HepG2 (cell line): ENCODE measurements around the gene HAND1. TPM values are rescaled to one million over a fixed set of nuclear protein-coding genes. Genes with fewer than 3 reads are reported as not detected.

ENCODE experiments used
- AGO1 ChIP-seq: fragments of 200-400 bp; formaldehyde crosslinking; IDR thresholded peaks from 2 replicates; pipeline ENCODE4 v1.6.1; 2017; ENCODE audit warnings: mild to moderate bottlenecking, low read depth, low read length, moderate library complexity; ENCODE audit not compliant: poor library complexity, severe bottlenecking
- HNF4A ChIP-seq: sonication (generic); formaldehyde crosslinking; IDR thresholded peaks from 2 replicates; pipeline ENCODE4 v1.4.0; 2020; ENCODE audit warnings: missing genetic modification reagents
- MBNL3 ChIP-seq: fragments of 250-450 bp; sonication (Bioruptor Pico); conservative IDR thresholded peaks from 2 replicates; pipeline ENCODE4 v1.8.0; 2022; ENCODE audit warnings: mild to moderate bottlenecking, inconsistent platforms
- MYC ChIP-seq: sonication (generic); formaldehyde crosslinking; IDR thresholded peaks from 2 replicates; pipeline ENCODE4 v1.9.0; 2021; ENCODE audit warnings: missing genetic modification reagents, borderline replicate concordance
- NCOA5 ChIP-seq: sonication (generic); formaldehyde crosslinking; IDR thresholded peaks from 2 replicates; pipeline ENCODE4 v1.4.0; 2020; ENCODE audit warnings: missing genetic modification reagents
- NRL ChIP-seq: sonication (generic); formaldehyde crosslinking; IDR thresholded peaks from 2 replicates; pipeline ENCODE4 v1.5.0; 2020; ENCODE audit warnings: missing genetic modification reagents, mild to moderate bottlenecking, moderate library complexity, borderline replicate concordance
- PHF20 ChIP-seq: sonication (generic); formaldehyde crosslinking; IDR thresholded peaks from 2 replicates; pipeline ENCODE4 v1.5.0; 2020; ENCODE audit warnings: mild to moderate bottlenecking, missing genetic modification reagents
- POLR2AphosphoS5 ChIP-seq: IDR thresholded peaks from 2 replicates; pipeline ENCODE4 v1.6.1; 2012; ENCODE audit warnings: low read depth, low read length
- RARA ChIP-seq: IDR thresholded peaks from 2 replicates; pipeline ENCODE4 v1.6.1; 2016; ENCODE audit warnings: missing genetic modification reagents, missing compliant biosample characterization
- RELA ChIP-seq: sonication (generic); formaldehyde crosslinking; IDR thresholded peaks from 2 replicates; pipeline ENCODE4 v1.4.0; 2020; ENCODE audit warnings: missing genetic modification reagents
- SATB2 ChIP-seq: sonication (generic); formaldehyde crosslinking; IDR thresholded peaks from 2 replicates; pipeline ENCODE4 v1.5.0; 2020; ENCODE audit warnings: missing genetic modification reagents
- SP5 ChIP-seq: IDR thresholded peaks from 2 replicates; pipeline ENCODE4 v1.6.1; 2016; ENCODE audit warnings: low read depth, borderline replicate concordance
- TSC22D2 ChIP-seq: sonication (generic); formaldehyde crosslinking; IDR thresholded peaks from 2 replicates; pipeline ENCODE4 v1.5.1; 2020; ENCODE audit warnings: missing genetic modification reagents, mild to moderate bottlenecking, borderline replicate concordance
- ZFP36L2 ChIP-seq: sonication (generic); formaldehyde crosslinking; IDR thresholded peaks from 2 replicates; pipeline ENCODE4 v1.4.0; 2020; ENCODE audit warnings: missing genetic modification reagents
- ZNF264 ChIP-seq: sonication (generic); formaldehyde crosslinking; IDR thresholded peaks from 2 replicates; pipeline ENCODE4 v1.4.0; 2020; ENCODE audit warnings: missing genetic modification reagents
- ZNF326 ChIP-seq: sonication (generic); formaldehyde crosslinking; IDR thresholded peaks from 2 replicates; pipeline ENCODE4 v1.4.0; 2020; ENCODE audit warnings: missing genetic modification reagents, borderline replicate concordance
- ZNF383 ChIP-seq: sonication (generic); formaldehyde crosslinking; IDR thresholded peaks from 2 replicates; pipeline ENCODE4 v1.4.0; 2020; ENCODE audit warnings: missing genetic modification reagents, mild to moderate bottlenecking, borderline replicate concordance
- ZNF550 ChIP-seq: sonication (generic); formaldehyde crosslinking; IDR thresholded peaks from 2 replicates; pipeline ENCODE4 v1.4.0; 2020; ENCODE audit warnings: mild to moderate bottlenecking, missing genetic modification reagents, borderline replicate concordance
- ZNF652 ChIP-seq: IDR thresholded peaks from 2 replicates; pipeline ENCODE4 v1.6.1; 2016; ENCODE audit warnings: low read depth, borderline replicate concordance
- ZNF672 ChIP-seq: sonication (generic); formaldehyde crosslinking; IDR thresholded peaks from 2 replicates; pipeline ENCODE4 v1.8.1; 2022; ENCODE audit warnings: missing genetic modification reagents
- ZNF720 ChIP-seq: sonication (generic); formaldehyde crosslinking; IDR thresholded peaks from 2 replicates; pipeline ENCODE4 v1.4.0; 2020; ENCODE audit warnings: missing genetic modification reagents
- ZNF724P ChIP-seq: sonication (generic); formaldehyde crosslinking; IDR thresholded peaks from 2 replicates; pipeline ENCODE4 v1.8.0; 2022; ENCODE audit warnings: missing genetic modification reagents, borderline replicate concordance
- ZNF768 ChIP-seq: sonication (generic); formaldehyde crosslinking; IDR thresholded peaks from 2 replicates; pipeline ENCODE4 v1.4.0; 2020; ENCODE audit warnings: missing genetic modification reagents
- ZSCAN25 ChIP-seq: sonication (generic); formaldehyde crosslinking; IDR thresholded peaks from 2 replicates; pipeline ENCODE4 v1.8.0; 2022; ENCODE audit warnings: mild to moderate bottlenecking, missing genetic modification reagents
- polyA plus RNA-seq, 8 experiments: library from polyadenylated mRNA; depleted of rRNA in 3 of 8; stranded (reverse) in 7 of 8; unstranded in 1 of 8; fragments of >200 nt; fragmentation: Illumina TruSeq in 4 of 8; extraction: Trizol in 4 of 8; gene quantifications; 2 replicates each; pipeline versions ENCODE4 v1.2.1 to v1.2.3, GENCODE V29; 2011 to 2016; ENCODE audit warnings: low read depth in 4 of 8, missing spikeins in 1 of 8, mixed read lengths in 1 of 8; ENCODE audit not compliant: insufficient read depth in 1 of 8
- total RNA-seq, 5 experiments: library from RNA; depleted of rRNA; stranded (reverse); fragments of >200 nt; fragmentation: Illumina TruSeq; extraction: Trizol; gene quantifications; 2 replicates each; pipeline ENCODE4 v1.2.3, GENCODE V29; 2016; ENCODE audit warnings: low read depth in 1 of 5
- TF ChIP-seq, protein P1 (sequence below): IDR thresholded peaks from 2 replicates; pipeline ENCODE4 v1.6.1; 2016
- TF ChIP-seq, protein P2 (sequence below): sonication (generic); formaldehyde crosslinking; IDR thresholded peaks from 2 replicates; pipeline ENCODE4 v1.8.0; 2022; ENCODE audit warnings: mild to moderate bottlenecking, missing genetic modification reagents, moderate library complexity
- TF ChIP-seq, protein P3 (sequence below): sonication (generic); formaldehyde crosslinking; IDR thresholded peaks from 2 replicates; pipeline ENCODE4 v1.4.0; 2020; ENCODE audit warnings: missing genetic modification reagents, mild to moderate bottlenecking, borderline replicate concordance

Gene HAND1
- total and polyA plus RNA-seq, 2 of the 13 experiments (the other 11 are each of a cell fraction or from before 2014, with no cell fraction given) = not detected

DNA sequence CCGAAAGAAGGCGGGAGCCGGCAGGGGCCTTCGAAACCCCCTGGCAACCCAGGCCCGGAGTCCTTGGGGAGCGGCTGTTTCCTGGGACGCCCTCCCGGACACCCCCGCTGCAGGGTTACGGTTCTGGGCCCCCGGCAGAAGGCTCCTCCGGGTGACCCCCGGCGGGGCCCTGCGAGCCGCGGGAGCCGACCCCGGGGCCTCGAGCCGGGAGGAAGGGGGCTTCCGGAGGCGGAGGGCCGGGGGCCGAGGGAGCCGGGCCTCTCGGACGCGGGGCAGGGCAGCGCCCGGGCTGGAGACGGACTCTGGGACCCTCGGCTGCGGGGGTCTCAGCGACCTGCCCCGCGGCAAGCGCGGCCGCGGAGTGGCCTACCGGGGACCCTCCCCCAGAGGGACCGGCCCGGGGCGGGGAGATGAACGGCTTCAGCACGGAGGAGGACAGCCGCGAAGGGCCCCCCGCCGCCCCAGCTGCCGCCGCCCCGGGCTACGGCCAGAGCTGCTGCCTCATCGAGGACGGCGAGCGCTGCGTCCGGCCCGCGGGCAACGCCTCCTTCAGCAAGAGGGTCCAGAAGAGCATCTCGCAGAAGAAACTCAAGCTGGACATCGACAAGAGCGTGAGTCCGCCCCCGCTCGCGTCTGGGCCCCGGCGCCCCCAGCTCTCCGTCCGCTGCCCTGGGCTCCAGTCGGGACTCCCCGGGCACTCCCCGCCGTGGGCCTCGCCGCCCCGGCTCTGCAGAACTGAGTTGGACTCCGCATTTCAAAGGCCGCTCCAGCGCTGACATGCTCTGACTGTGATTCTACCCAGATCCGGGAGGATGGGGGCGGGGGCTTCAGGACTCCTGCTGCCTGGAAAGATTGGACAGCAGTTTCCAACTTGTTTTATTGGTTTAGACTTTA lies 31.6 kb downstream of the HAND1 start (continued):
- TF ChIP-seq ZNF326 (CRISPR knock-in tag) (no peak), MYC (peak; percentile 18; the same call in 1 of the 2 replicates), ZNF768 (CRISPR knock-in tag) (0 out of 2 replicates have a peak, but pooled peaks have one; percentile 21), ZFP36L2 (CRISPR knock-in tag) (no peak), TSC22D2 (CRISPR knock-in tag) (no peak), ZNF550 (CRISPR knock-in tag) (no peak), HNF4A (CRISPR knock-in tag) (no peak), ZNF383 (CRISPR knock-in tag) (no peak), MBNL3 (CRISPR knock-in tag) (no peak), ZNF724P (no peak), ZSCAN25 (CRISPR knock-in tag) (no peak), ZNF652 (CRISPR knock-in tag) (no peak), AGO1 (no peak), NRL (CRISPR knock-in tag) (0 out of 2 replicates have a peak, but pooled peaks have one; percentile 60), PHF20 (CRISPR knock-in tag) (no peak), ZNF672 (CRISPR knock-in tag) (no peak), RELA (CRISPR knock-in tag) (no peak), NCOA5 (CRISPR knock-in tag) (no peak), POLR2AphosphoS5 (no peak), RARA (CRISPR knock-in tag) (no peak), ZNF264 (CRISPR knock-in tag) (no peak), ZNF720 (CRISPR knock-in tag) (no peak), SP5 (CRISPR knock-in tag) (no peak), SATB2 (CRISPR knock-in tag) (no peak)
- TF ChIP-seq, protein P1, sequence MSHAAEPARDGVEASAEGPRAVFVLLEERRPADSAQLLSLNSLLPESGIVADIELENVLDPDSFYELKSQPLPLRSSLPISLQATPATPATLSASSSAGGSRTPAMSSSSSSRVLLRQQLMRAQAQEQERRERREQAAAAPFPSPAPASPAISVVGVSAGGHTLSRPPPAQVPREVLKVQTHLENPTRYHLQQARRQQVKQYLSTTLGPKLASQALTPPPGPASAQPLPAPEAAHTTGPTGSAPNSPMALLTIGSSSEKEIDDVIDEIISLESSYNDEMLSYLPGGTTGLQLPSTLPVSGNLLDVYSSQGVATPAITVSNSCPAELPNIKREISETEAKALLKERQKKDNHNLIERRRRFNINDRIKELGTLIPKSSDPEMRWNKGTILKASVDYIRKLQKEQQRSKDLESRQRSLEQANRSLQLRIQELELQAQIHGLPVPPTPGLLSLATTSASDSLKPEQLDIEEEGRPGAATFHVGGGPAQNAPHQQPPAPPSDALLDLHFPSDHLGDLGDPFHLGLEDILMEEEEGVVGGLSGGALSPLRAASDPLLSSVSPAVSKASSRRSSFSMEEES (CRISPR knock-in tag) = no peak
- TF ChIP-seq, protein P2, sequence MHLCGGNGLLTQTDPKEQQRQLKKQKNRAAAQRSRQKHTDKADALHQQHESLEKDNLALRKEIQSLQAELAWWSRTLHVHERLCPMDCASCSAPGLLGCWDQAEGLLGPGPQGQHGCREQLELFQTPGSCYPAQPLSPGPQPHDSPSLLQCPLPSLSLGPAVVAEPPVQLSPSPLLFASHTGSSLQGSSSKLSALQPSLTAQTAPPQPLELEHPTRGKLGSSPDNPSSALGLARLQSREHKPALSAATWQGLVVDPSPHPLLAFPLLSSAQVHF = no peak
- TF ChIP-seq, protein P3, sequence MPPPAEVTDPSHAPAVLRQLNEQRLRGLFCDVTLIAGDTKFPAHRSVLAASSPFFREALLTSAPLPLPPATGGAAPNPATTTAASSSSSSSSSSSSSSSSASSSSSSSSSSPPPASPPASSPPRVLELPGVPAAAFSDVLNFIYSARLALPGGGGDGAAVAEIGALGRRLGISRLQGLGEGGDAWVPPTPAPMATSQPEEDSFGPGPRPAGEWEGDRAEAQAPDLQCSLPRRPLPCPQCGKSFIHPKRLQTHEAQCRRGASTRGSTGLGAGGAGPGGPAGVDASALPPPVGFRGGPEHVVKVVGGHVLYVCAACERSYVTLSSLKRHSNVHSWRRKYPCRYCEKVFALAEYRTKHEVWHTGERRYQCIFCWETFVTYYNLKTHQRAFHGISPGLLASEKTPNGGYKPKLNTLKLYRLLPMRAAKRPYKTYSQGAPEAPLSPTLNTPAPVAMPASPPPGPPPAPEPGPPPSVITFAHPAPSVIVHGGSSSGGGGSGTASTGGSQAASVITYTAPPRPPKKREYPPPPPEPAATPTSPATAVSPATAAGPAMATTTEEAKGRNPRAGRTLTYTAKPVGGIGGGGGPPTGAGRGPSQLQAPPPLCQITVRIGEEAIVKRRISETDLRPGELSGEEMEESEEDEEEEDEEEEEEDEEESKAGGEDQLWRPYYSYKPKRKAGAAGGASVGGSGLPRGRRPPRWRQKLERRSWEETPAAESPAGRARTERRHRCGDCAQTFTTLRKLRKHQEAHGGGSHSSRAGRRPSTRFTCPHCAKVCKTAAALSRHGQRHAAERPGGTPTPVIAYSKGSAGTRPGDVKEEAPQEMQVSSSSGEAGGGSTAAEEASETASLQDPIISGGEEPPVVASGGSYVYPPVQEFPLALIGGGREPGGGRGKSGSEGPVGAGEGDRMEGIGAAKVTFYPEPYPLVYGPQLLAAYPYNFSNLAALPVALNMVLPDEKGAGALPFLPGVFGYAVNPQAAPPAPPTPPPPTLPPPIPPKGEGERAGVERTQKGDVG (CRISPR knock-in tag) = no peak
